ENCODE results near the gene AKR1C8.

Gene AKR1C8

GRCh38 chr10:5106553-5106952, 78.4 kb downstream of the AKR1C8 start:
- DNase-seq = no peak

- no peak for DNase-seq
Measured at GRCh38 chr10:5105626-5106025, 79.3 kb downstream of the AKR1C8 start.
